GM18517 (cell line): ENCODE data around the gene AKAP6.
"Not testable (repeated sequence)": the region's sequence is repeated elsewhere in the genome, so short reads cannot be mapped to it uniquely, and the experiment has no call there.

Source experiments
- ATAC-seq: cut with Tn5 transposase; IDR thresholded peaks from one replicate; pipeline ENCODE4 v1.9.1; 2021; ENCODE audit warnings: mild to moderate bottlenecking, moderate library complexity; ENCODE audit not compliant: unreplicated experiment

Gene AKAP6

GRCh38 chr14:32728976-32729375, 399.9 kb downstream of the AKAP6 start:
- no peak for ATAC-seq

- no peak for ATAC-seq
Measured at GRCh38 chr14:32731249-32731648, 402.2 kb downstream of the AKAP6 start.

GRCh38 chr14:32733015-32733414, 403.9 kb downstream of the AKAP6 start:
- no peak for ATAC-seq

DNA sequence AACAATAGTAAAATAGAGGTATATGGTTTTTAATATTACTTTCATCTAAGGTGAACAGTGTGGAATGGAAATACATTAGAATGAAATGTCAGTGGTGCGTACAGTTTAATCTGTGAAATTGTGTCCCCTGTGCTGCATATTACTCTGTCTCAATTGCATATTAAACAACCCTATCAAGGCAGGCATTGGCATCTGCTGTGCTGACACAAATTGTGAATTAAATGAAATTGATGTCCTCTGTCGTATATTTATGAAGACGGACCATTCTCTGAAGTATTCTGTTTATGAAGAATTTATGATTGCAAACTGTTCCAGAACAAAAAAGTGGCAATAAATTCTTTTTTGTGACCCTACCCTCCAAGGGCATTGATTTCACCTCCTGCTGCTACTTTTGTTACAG, 405.2 kb downstream of the AKAP6 start:
- no peak for ATAC-seq

DNA sequence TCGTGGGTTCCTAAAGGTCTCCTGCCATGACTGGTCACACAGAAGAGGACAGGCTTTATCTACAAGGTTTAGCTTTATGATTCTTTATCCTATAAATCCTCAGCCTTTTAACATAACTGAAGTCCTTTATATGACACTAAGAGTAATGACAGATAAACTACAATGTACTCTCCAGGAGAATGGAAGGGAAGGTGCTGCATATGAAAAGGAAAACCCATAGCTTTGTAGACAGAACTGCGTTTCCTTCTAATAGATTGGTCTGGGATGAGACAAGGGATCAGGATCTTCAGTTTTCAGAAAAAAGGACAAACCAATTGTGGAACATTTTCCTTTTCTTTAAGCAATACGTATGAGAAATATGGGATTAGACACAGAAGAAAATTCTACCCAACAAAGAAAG, 408.5 kb downstream of the AKAP6 start:
- ATAC-seq = no peak

DNA sequence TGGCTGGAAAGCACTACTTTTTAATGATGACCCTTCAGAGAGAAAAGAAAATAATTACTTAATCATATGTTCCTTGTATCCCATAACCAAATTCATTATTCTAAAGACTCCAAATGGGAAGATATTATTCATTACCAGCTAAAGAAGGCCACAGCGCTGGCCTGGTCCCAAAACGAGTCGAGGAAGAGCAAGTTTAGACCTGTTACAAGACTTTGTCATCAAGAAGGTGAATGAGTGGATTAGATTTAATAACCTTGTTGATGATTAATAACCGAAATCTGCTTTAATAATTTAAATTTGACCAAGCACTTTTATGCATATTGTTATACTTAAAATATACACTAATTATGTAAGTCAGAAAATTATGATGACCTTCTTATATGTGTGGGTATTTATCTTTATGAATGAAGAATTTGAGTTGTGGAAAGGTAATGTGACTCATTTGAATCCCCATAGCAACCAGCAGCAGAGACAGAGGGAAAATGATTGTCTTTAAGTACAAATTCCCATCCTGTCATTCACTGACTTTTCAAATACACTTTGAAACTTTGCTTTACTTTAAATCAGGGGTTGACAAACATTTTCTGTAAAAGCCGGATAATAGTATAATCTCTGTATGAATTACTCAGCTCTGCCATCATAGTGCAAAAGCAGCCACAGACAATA, 409.2 kb downstream of the AKAP6 start:
- ATAC-seq = no peak

DNA sequence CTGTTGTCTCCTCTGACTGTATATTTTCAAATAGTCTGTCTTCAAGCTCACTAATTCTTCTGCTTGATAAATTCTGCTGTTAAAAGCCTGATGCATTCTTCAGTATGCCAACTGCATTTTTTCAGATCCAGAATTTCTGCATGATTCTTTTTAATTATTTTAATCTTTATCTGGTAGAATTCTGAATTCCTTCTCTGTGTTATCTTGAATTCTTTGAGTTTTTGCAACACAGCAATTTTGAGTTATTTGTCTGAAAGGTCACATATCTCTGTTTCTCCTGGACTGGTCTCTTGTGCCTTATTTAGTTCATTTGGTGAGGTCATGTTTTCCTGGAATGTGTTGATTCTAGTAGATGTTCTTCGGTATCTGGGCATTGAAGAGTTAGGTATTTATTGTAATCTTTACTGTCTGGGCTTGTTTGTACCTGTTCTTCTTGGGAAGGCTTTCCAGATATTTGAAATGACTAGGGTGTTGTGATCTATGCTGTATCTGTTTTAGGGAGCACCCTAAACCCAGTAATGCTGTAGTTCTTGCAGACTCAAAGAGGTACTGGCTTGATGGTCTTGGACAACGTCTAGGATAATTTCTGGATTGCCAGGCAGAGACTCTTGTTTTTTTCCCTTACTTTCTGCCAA, 415.8 kb downstream of the AKAP6 start:
- ATAC-seq = no peak

- no peak for ATAC-seq
Measured at GRCh38 chr14:32754209-32754608, 425.1 kb downstream of the AKAP6 start.

- no peak for ATAC-seq
Measured at GRCh38 chr14:32756173-32756572, 427.1 kb downstream of the AKAP6 start.

GRCh38 chr14:32756775-32757174, 427.7 kb downstream of the AKAP6 start:
- ATAC-seq = no peak

GRCh38 chr14:32757568-32757967, 428.5 kb downstream of the AKAP6 start:
- ATAC-seq = no peak

GRCh38 chr14:32761381-32761968, 432.4 kb downstream of the AKAP6 start:
- ATAC-seq = no peak

DNA sequence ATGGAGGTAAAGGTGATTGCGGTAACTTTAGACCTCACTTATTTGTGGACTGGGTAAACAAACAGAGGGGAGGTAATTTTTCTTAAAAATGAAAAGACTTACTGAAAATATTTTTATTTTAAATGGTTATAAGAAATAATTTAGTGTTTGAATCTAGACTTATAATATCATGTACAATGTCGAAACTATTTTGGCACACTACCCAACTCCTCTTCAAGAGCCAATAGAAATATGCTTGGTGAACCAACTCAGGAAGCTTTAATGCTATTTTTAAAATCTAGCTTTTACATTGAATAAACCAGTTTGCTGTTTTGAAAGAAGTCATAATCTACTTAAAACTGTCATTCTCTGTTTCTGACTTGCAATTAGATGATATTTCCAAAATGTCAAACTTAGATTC, 433.8 kb downstream of the AKAP6 start:
- no peak for ATAC-seq

GRCh38 chr14:32763673-32764072, 434.6 kb downstream of the AKAP6 start:
- ATAC-seq = no peak

- ATAC-seq = no peak
Measured at GRCh38 chr14:32764131-32764530, 435.0 kb downstream of the AKAP6 start.

DNA sequence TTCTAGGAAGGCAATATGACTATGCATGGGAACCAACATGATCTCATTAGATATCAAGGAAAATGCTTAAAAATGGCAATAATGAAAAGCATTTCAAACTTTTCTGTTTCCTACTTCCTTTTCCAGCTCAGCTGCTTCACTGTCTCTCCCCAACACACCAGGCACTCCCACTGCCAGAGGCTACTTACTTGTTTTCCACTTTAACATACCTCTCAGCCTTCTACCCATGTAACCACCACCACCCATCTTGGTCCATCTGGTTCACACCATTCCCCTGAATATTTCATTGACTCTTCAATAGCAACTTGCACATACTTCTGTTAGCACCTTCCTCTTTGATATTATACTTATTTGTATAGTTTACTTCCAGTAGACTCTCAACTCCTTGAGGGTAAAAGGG, 441.3 kb downstream of the AKAP6 start:
- no peak for ATAC-seq

DNA sequence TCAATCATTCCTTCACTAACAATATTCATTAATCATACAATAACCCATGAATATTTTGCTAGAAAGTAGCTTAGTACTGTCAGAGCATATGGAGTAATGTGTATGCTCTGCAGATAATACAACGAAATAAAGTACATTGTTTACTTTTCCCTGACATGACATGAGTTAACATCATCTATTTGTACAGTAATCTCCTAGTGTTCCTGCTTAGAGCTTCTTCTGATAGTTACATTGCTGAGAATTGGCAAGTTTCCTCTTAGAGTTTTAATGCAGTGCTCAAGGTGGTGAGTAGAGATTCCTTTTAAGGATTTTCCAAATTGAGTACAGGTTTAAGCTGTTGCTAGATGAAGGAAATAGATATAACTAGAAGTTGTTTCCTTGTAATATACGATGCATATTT, 445.1 kb downstream of the AKAP6 start:
- no peak for ATAC-seq

DNA sequence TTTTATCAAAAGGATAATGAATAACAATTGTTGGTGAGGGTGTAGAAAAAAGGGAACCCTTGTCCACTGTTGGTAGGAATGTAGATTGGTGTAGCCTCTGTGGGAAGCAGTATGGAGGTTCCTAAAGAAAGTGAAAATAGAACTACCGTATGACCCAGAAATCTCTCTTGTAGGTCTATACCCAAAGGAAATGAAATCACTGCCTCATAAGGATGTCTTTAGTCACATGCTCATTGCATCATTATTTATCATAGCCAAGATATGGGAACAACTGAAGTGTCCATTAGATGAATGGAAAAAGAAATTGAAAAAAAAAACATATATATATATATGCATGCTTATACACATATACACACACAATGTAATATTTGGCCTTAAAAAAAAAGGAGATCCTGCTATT, 450.7 kb downstream of the AKAP6 start:
- no peak for ATAC-seq

GRCh38 chr14:32784405-32784804, 455.3 kb downstream of the AKAP6 start:
- no peak for ATAC-seq

- ATAC-seq = no peak
Measured at GRCh38 chr14:32785585-32785984, 456.5 kb downstream of the AKAP6 start.

- ATAC-seq = no peak
Measured at GRCh38 chr14:32786886-32787285, 457.8 kb downstream of the AKAP6 start.

DNA sequence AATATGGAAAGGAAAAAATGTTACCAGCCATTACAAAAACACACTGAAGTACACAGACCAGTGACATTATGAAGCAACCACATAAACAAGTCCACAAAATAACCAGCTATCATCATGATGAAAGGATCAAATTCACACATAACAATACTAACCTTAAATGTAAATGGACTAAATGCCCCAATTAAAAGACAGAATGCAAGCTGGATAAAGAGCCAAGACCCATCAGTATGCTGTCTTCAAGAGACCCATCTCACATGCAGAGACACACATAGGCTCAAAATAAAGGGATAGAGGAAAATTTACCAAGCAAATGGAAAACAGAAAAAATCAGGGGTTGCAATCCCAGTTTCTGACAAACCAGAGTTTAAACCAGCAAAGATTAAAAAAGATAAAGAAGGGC, 463.9 kb downstream of the AKAP6 start:
- ATAC-seq = not testable (repeated sequence)

DNA sequence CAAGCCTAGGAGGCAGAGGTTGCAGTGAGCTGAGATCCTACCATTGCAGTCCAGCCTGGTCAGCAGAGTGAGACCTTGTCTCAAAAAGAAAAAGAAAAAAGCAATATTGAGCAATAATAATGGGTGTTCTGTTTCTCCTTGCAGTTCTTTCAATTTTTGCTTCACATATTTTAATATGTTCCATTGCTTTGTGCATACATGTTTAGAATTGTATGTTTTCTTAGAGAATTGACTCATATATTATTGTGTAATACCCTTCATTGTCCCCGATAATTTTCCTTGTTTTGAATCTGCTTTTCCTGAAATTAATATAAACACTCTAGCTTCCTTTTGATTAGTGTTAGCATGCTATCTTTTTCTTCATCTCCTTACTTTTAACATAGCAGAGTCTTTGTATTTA, 471.2 kb downstream of the AKAP6 start:
- no peak for ATAC-seq
